Loucy (cell line): ENCODE measurements around the gene MARK1.
A peak's percentile ranks its signal among the peaks of the same experiment; 100 is the strongest.

Source experiments
- H2AFZ ChIP-seq: fragments of 200-600 bp; sonication (generic); 2 replicates; pipeline ENCODE4 v1.6.0; 2016; ENCODE audit warnings: antibody characterized with exemption, mild to moderate bottlenecking, low read length, moderate library complexity
- H3F3A ChIP-seq: fragments of 200-600 bp; 2 replicates; pipeline ENCODE4 v1.6.0; 2016; ENCODE audit warnings: antibody characterized with exemption, low read depth, mild to moderate bottlenecking
- H3K27me3 ChIP-seq: fragments of 200-600 bp; sonication (generic); 2 replicates; pipeline ENCODE4 v1.6.1; 2014; ENCODE audit warnings: low read length, mild to moderate bottlenecking; ENCODE audit not compliant: insufficient read depth, poor library complexity, severe bottlenecking
- H3K36me3 ChIP-seq: fragments of 200-600 bp; sonication (generic); 2 replicates; pipeline ENCODE4 v1.6.1; 2016; ENCODE audit warnings: low read length; ENCODE audit not compliant: insufficient read depth
- H3K4me1 ChIP-seq: fragments of 200-600 bp; sonication (generic); 2 replicates; pipeline ENCODE4 v1.5.1; 2014; ENCODE audit warnings: low read length, mild to moderate bottlenecking; ENCODE audit not compliant: insufficient read depth, poor library complexity, severe bottlenecking
- H3K4me2 ChIP-seq: fragments of 200-600 bp; sonication (generic); 2 replicates; pipeline ENCODE4 v1.6.0; 2014; ENCODE audit warnings: antibody characterized with exemption, low read length, low read depth, mild to moderate bottlenecking; ENCODE audit not compliant: poor library complexity, severe bottlenecking
- H3K4me3 ChIP-seq: fragments of 200-600 bp; sonication (generic); 2 replicates; pipeline ENCODE4 v1.5.1; 2014; ENCODE audit warnings: low read length, mild to moderate bottlenecking, mixed read lengths; ENCODE audit not compliant: poor library complexity, severe bottlenecking
- H3K79me2 ChIP-seq: fragments of 200-600 bp; sonication (generic); 2 replicates; pipeline ENCODE4 v1.6.1; 2014; ENCODE audit warnings: low read length; ENCODE audit not compliant: insufficient read depth
- H3K9ac ChIP-seq: fragments of 200-600 bp; sonication (generic); 2 replicates; pipeline ENCODE4 v1.6.0; 2014; ENCODE audit warnings: mild to moderate bottlenecking, low read depth, low read length, moderate library complexity; ENCODE audit not compliant: poor library complexity, severe bottlenecking
- H3K9me2 ChIP-seq: fragments of 200-600 bp; sonication (generic); replicated peaks from 2 replicates; pipeline ENCODE4 v1.6.1; 2016; ENCODE audit warnings: low read depth, low read length, mixed read lengths
- H3K9me3 ChIP-seq: fragments of 200-600 bp; sonication (generic); 2 replicates; pipeline ENCODE4 v1.6.1; 2014; ENCODE audit warnings: mild to moderate bottlenecking, antibody characterized with exemption, low read length, low read depth; ENCODE audit not compliant: insufficient read depth
- H4K20me1 ChIP-seq: fragments of 200-600 bp; sonication (generic); 2 replicates; pipeline ENCODE4 v1.6.0; 2014; ENCODE audit warnings: antibody characterized with exemption, low read length, mild to moderate bottlenecking; ENCODE audit not compliant: insufficient read depth, poor library complexity, severe bottlenecking
- CTCF ChIP-seq: fragments of 200-600 bp; sonication (generic); conservative IDR thresholded peaks from 2 replicates; pipeline ENCODE4 v1.5.1; 2014; ENCODE audit warnings: mild to moderate bottlenecking, antibody characterized with exemption, low read length
- EZH2phosphoT487 ChIP-seq: fragments of 200-600 bp; IDR thresholded peaks from 2 replicates; pipeline ENCODE4 v1.6.1; 2018; ENCODE audit warnings: antibody characterized with exemption, mild to moderate bottlenecking, moderate library complexity, borderline replicate concordance

MARK1 gene

GRCh38 chr1:220485131-220485530 lies 42.8 kb upstream of the MARK1 start:
- H4K20me1 ChIP-seq = no peaks in the 10 kb centered on the region
- no peak overlapping the region for H3K4me3 ChIP-seq
- H2AFZ ChIP-seq = no peak overlapping the region
- no peak overlapping the region for H3K4me2 ChIP-seq
- H3F3A ChIP-seq = no peaks in the 10 kb centered on the region
- no peak overlapping the region for H3K9ac ChIP-seq
- no peaks in the 10 kb centered on the region for H3K9me2 ChIP-seq
- no peaks in the 10 kb centered on the region for H3K9me3 ChIP-seq
- H3K27me3 ChIP-seq = no peaks in the 10 kb centered on the region
- H3K4me1 ChIP-seq = no peaks in the 10 kb centered on the region
- no peaks in the 10 kb centered on the region for H3K79me2 ChIP-seq
- TF ChIP-seq EZH2phosphoT487 (no peak), CTCF (0 out of 2 replicates have a peak, but pooled peaks have one; percentile 10)
- H3K36me3 ChIP-seq = no peaks in the 10 kb centered on the region

GRCh38 chr1:220485791-220486190 lies 42.1 kb upstream of the MARK1 start:
- no peaks in the 10 kb centered on the region for H3F3A ChIP-seq
- no peak overlapping the region for H3K9ac ChIP-seq
- no peaks in the 10 kb centered on the region for H3K79me2 ChIP-seq
- H3K4me1 ChIP-seq = no peaks in the 10 kb centered on the region
- no peaks in the 10 kb centered on the region for H3K27me3 ChIP-seq
- no peak overlapping the region for H3K4me3 ChIP-seq
- H3K9me3 ChIP-seq = no peaks in the 10 kb centered on the region
- TF ChIP-seq EZH2phosphoT487 = no peak
- TF ChIP-seq CTCF = no peak
- no peaks in the 10 kb centered on the region for H3K9me2 ChIP-seq
- no peaks in the 10 kb centered on the region for H3K36me3 ChIP-seq
- no peak overlapping the region for H2AFZ ChIP-seq
- no peaks in the 10 kb centered on the region for H4K20me1 ChIP-seq
- H3K4me2 ChIP-seq = no peak overlapping the region

- TF ChIP-seq CTCF (no peak), EZH2phosphoT487 (no peak)
- Histone ChIP-seq H3K4me2 (no peak overlapping the region), H4K20me1 (no peaks in the 10 kb centered on the region), H2AFZ (no peak overlapping the region), H3K4me1 (no peaks in the 10 kb centered on the region), H3K9me2 (no peaks in the 10 kb centered on the region), H3F3A (no peaks in the 10 kb centered on the region), H3K79me2 (no peaks in the 10 kb centered on the region), H3K9ac (no peak overlapping the region), H3K9me3 (no peaks in the 10 kb centered on the region), H3K4me3 (no peak overlapping the region), H3K36me3 (no peaks in the 10 kb centered on the region), H3K27me3 (no peaks in the 10 kb centered on the region)
Measured at GRCh38 chr1:220487297-220487820, 40.6 kb upstream of the MARK1 start.
